IPS-18c (cell line): ENCODE results near the gene LRRTM4.
"Not testable (repeated sequence)": the region's sequence is repeated elsewhere in the genome, so short reads cannot be mapped to it uniquely, and the experiment has no call there.

ENCODE experiments used
- H3K4me3 ChIP-seq: 2 replicates; pipeline ENCODE4 v1.7.0; 2013; ENCODE audit warnings: low read depth, mild to moderate bottlenecking, low read length, moderate library complexity; ENCODE audit not compliant: insufficient read depth
- H3K9me3 ChIP-seq: one replicate; pipeline ENCODE4 v1.6.1; 2013; ENCODE audit warnings: mild to moderate bottlenecking, low read length, moderate library complexity; ENCODE audit not compliant: control insufficient read depth, insufficient read depth

Gene LRRTM4

DNA sequence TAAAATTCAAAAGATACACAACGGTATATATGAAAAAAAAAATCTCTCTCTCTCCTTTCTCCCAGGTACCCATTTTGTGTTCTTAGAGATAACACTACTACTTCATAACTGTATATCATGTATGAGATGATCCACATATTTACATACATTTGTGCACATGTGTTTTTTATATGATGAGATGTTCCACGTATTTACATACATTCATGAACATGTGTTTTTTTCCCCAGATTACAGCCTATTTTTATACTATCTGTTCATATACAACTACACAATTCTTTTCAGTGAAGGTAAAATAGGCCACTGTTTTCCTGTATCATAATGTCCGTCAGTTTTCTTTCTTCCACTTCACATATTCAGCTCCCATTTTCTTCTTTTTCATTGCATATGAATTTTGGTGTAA lies 808.9 kb downstream of the LRRTM4 start:
- Histone ChIP-seq H3K9me3 (no peaks in the 10 kb centered on the region), H3K4me3 (no peak overlapping the region)

DNA sequence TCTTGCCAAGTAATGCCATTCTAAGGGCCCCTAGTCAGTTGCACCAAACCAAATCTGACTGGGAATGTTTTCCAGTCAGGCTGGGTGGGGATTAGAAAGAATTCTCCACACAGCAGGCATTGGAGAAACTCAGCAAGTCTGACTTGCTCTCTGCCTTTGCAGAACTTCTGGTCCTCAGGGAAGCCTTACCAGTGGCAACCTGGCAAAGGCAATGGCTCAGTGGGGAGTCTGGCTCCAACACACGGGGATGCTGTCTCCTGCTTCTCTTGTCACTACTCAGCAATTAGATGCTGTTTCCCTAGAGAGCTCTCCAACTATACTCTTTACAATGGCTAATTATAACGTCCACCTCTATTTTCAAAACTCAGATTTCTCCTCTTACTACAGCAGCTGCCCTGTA lies 810.7 kb downstream of the LRRTM4 start:
- Histone ChIP-seq H3K4me3 (no peak overlapping the region), H3K9me3 (no peaks in the 10 kb centered on the region)

DNA sequence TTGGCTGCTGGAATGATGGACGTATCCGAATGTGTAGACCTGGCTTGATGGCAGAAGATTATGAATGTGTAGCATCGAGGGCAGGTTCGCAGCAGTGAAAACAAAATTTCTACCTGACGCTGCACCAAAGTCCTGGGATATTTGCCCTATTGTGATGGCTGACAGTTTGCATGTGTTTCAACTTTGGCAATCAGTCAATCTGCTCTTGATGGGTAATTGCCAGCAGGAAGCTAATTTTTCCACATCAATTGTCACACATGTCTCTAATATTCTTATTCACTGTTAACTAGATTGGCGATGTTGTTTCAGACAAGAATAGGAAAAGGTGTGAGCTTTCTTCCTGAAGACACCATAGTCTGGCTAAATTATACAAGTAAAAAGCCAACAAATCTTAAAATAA lies 821.3 kb downstream of the LRRTM4 start:
- no peak overlapping the region for H3K4me3 ChIP-seq
- H3K9me3 ChIP-seq: no peaks in the 10 kb centered on the region

DNA sequence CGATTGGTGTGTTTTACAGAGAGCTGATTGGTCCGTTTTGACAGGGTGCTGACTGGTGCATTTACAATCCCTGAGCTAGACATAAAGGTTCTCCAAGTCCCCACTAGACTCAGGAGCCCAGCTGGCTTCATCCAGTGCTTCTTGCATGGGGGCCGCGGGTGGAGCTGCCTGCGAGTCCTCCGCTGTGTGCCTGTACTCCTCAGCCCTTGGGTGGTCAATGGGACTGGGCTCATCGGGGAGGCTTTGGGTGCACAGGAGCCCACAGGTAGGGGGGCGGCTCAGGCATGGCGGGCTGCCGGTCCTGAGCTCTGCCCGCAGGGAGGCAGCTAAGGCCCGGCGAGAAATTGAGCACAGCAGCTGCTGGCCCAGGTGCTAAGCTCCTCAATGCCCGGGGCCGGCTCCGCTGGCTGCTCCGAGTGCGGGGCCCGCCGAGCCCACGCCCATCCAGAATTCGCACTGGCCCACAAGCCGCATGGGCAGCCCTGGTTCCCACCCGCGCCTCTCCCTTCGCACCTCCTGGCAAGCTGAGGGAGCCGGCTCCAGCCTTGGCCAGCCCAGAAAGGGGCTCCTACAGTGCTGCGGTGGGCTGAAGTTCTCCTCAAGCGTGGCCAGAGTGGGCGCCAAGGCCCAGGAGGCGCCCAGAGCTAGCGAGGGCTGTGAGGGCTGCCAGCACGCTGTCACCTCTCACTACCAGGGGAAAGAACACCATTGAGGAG lies 824.0 kb downstream of the LRRTM4 start:
- H3K9me3 ChIP-seq, H3K4me3 ChIP-seq: not testable (repeated sequence)
